PC-9 (cell line): ENCODE results near the gene ADAMTSL1. TPM values are rescaled to one million over a fixed set of nuclear protein-coding genes. Genes with fewer than 3 reads are reported as not detected.

ENCODE experiments used
- BruUV-seq: library from RNA; stranded (reverse); fragments of 400-500 nt; replicated peaks from 2 replicates; lab custom pipeline; 2021; lab: Mats Ljungman, UMichigan
- CTCF ChIA-PET: fragments of 300-600 bp; sonication (Branson Sonifier 250); formaldehyde crosslinking; loops from one replicate; lab custom pipeline; 2022; ENCODE audit warnings: antibody characterized with exemption; lab: Charles Lee
- POLR2A ChIA-PET: fragments of 300-600 bp; sonication (Branson Sonifier 250); formaldehyde crosslinking; loops from one replicate; lab custom pipeline; 2022; ENCODE audit warnings: antibody characterized with exemption; ENCODE audit not compliant: unreplicated experiment; lab: Charles Lee
- DNase-seq, 2 experiments: peaks; one replicate each; pipeline versions ENCODE4 v3.0.0 to v3.0.0-alpha.2; 2015 to 2022; ENCODE audit warnings: mixed read lengths in 1 of 2
- H2AFZ ChIP-seq: fragments of 200-600 bp; sonication (generic); 2 replicates; pipeline ENCODE4 v1.8.1; 2017; ENCODE audit warnings: antibody characterized with exemption
- H3F3A ChIP-seq: fragments of 200-600 bp; sonication (generic); 2 replicates; pipeline ENCODE4 v1.8.1; 2017; ENCODE audit warnings: antibody characterized with exemption, mild to moderate bottlenecking, low read depth; ENCODE audit not compliant: insufficient read depth
- H3K27ac ChIP-seq: fragments of 200-600 bp; sonication (generic); 2 replicates; pipeline ENCODE4 v1.6.1; 2016; ENCODE audit warnings: mixed run types
- H3K27me3 ChIP-seq: fragments of 200-600 bp; sonication (generic); 2 replicates; pipeline ENCODE4 v1.6.1; 2016; ENCODE audit warnings: low read depth, mixed run types; ENCODE audit not compliant: insufficient read depth
- H3K36me3 ChIP-seq: fragments of 200-600 bp; sonication (generic); 2 replicates; pipeline ENCODE4 v1.6.1; 2016; ENCODE audit warnings: low read depth, mixed run types
- H3K4me1 ChIP-seq: fragments of 200-600 bp; sonication (generic); replicated peaks from 2 replicates; pipeline ENCODE4 v1.6.1; 2016; ENCODE audit warnings: mixed run types; ENCODE audit not compliant: insufficient read depth
- H3K4me2 ChIP-seq: fragments of 200-600 bp; sonication (generic); 2 replicates; pipeline ENCODE4 v1.6.1; 2017; ENCODE audit warnings: mixed run types
- H3K4me3 ChIP-seq: fragments of 200-600 bp; sonication (generic); 2 replicates; pipeline ENCODE4 v1.6.1; 2016; ENCODE audit warnings: mixed run types
- H3K79me2 ChIP-seq: fragments of 200-600 bp; sonication (generic); 2 replicates; pipeline ENCODE4 v1.6.1; 2017; ENCODE audit warnings: low read depth, mixed run types
- H3K9me2 ChIP-seq: fragments of 200-600 bp; sonication (generic); 2 replicates; pipeline ENCODE4 v1.8.1; 2017; ENCODE audit warnings: mild to moderate bottlenecking; ENCODE audit not compliant: insufficient read depth
- H3K9me3 ChIP-seq: fragments of 200-600 bp; sonication (generic); 2 replicates; pipeline ENCODE4 v1.8.1; 2016; ENCODE audit warnings: low read depth; ENCODE audit not compliant: insufficient read depth
- H4K20me1 ChIP-seq: fragments of 200-600 bp; sonication (generic); 2 replicates; pipeline ENCODE4 v1.8.1; 2017; ENCODE audit not compliant: insufficient read depth
- EZH2 ChIP-seq: fragments of 200-600 bp; sonication (generic); IDR thresholded peaks from 2 replicates; pipeline ENCODE4 v1.8.0; 2017; ENCODE audit warnings: antibody characterized with exemption, low read depth
- intact Hi-C: fragments of 100-400 bp; cut with micrococcal nuclease; formaldehyde crosslinking; loops from one replicate; pipeline ENCODE4 v1.10.0; 2022; ENCODE audit not compliant: unreplicated experiment
- total RNA-seq: library from RNA; stranded (reverse); gene quantifications from 2 replicates; pipeline ENCODE4 v1.2.3, GENCODE V29; 2021
- TF ChIP-seq, protein P1 (sequence below): fragments of 200-600 bp; sonication (generic); conservative IDR thresholded peaks from 2 replicates; pipeline ENCODE4 v1.6.1; 2017; ENCODE audit warnings: mixed run types, antibody characterized with exemption, mild to moderate bottlenecking, moderate library complexity

Gene ADAMTSL1
- total RNA-seq, 1 experiment from 2014 or later, result not detected

GRCh38 chr9:18788256-18788655 lies 314.3 kb downstream of the ADAMTSL1 start:
- H3F3A ChIP-seq, result no peaks in the 10 kb centered on the region
- H3K27ac ChIP-seq, result no peak overlapping the region
- CTCF ChIA-PET, result no interaction called here
- TF ChIP-seq EZH2, result no peak
- TF ChIP-seq, protein P1, sequence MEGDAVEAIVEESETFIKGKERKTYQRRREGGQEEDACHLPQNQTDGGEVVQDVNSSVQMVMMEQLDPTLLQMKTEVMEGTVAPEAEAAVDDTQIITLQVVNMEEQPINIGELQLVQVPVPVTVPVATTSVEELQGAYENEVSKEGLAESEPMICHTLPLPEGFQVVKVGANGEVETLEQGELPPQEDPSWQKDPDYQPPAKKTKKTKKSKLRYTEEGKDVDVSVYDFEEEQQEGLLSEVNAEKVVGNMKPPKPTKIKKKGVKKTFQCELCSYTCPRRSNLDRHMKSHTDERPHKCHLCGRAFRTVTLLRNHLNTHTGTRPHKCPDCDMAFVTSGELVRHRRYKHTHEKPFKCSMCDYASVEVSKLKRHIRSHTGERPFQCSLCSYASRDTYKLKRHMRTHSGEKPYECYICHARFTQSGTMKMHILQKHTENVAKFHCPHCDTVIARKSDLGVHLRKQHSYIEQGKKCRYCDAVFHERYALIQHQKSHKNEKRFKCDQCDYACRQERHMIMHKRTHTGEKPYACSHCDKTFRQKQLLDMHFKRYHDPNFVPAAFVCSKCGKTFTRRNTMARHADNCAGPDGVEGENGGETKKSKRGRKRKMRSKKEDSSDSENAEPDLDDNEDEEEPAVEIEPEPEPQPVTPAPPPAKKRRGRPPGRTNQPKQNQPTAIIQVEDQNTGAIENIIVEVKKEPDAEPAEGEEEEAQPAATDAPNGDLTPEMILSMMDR, result no peak
- H3K4me2 ChIP-seq, result no peak overlapping the region
- no peak for DNase-seq
- H3K4me1 ChIP-seq, result no peaks in the 10 kb centered on the region
- no peak overlapping the region for H3K4me3 ChIP-seq
- H2AFZ ChIP-seq, result no peak overlapping the region
- H3K9me2 ChIP-seq, result no peaks in the 10 kb centered on the region
- intact Hi-C loops, result no loop called here
- H3K79me2 ChIP-seq, result no peaks in the 10 kb centered on the region
- no peaks in the 10 kb centered on the region for H3K27me3 ChIP-seq
- POLR2A ChIA-PET, result no interaction called here
- no TSS peak for BruUV-seq
- H3K9me3 ChIP-seq, result no peaks in the 10 kb centered on the region
- H3K36me3 ChIP-seq, result no peaks in the 10 kb centered on the region
- H4K20me1 ChIP-seq, result no peaks in the 10 kb centered on the region

GRCh38 chr9:18791074-18791473 lies 317.1 kb downstream of the ADAMTSL1 start:
- Histone ChIP-seq H3K79me2 (no peaks in the 10 kb centered on the region), H3K4me3 (no peak overlapping the region), H3K4me1 (no peaks in the 10 kb centered on the region), H3K27ac (no peak overlapping the region), H2AFZ (no peak overlapping the region), H3F3A (no peaks in the 10 kb centered on the region), H3K9me2 (no peaks in the 10 kb centered on the region), H3K9me3 (no peaks in the 10 kb centered on the region), H3K4me2 (no peak overlapping the region), H3K27me3 (0 out of 2 replicates have a peak, but pooled peaks cover 6% of the 10 kb centered on the region), H4K20me1 (no peaks in the 10 kb centered on the region), H3K36me3 (no peaks in the 10 kb centered on the region)
- ChIA-PET CTCF (no interaction called here), POLR2A (no interaction called here)
- peak in 1 of 2 experiments; percentile 6 for DNase-seq
- intact Hi-C loops, result no loop called here
- no TSS peak for BruUV-seq
- TF ChIP-seq, protein P1, result peak; percentile 65
- no peak for TF ChIP-seq EZH2

DNA sequence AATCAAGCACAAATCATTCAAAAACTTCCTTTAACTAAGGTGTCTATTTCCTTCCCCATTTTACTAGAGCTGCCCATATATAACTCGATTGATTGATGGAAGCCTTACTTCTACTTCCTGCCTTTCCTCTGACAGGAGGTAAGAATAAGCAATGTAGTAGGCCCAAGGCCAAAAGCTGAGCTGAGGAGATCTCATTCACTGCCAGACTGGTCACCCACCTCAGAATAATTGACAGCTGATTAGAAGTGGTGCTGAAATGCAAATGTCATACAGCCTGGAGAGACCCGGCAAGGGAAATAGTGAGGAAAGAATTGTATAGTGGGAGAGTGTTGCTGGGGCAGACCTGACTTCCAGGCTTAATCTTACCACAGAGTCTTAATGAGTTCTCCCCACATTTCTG lies 319.2 kb downstream of the ADAMTSL1 start:
- no peaks in the 10 kb centered on the region for H4K20me1 ChIP-seq
- ChIA-PET POLR2A (no interaction called here), CTCF (no interaction called here)
- H3K9me2 ChIP-seq, result no peaks in the 10 kb centered on the region
- H2AFZ ChIP-seq, result no peak overlapping the region
- BruUV-seq, result no TSS peak
- intact Hi-C loops, result no loop called here
- no peak for DNase-seq
- H3K36me3 ChIP-seq, result no peaks in the 10 kb centered on the region
- H3K27me3 ChIP-seq, result 0 out of 2 replicates have a peak, but pooled peaks cover 6% of the 10 kb centered on the region
- H3K4me1 ChIP-seq, result no peaks in the 10 kb centered on the region
- H3K27ac ChIP-seq, result no peak overlapping the region
- TF ChIP-seq, protein P1, result no peak
- TF ChIP-seq EZH2, result no peak
- no peaks in the 10 kb centered on the region for H3K79me2 ChIP-seq
- no peak overlapping the region for H3K4me3 ChIP-seq
- no peaks in the 10 kb centered on the region for H3F3A ChIP-seq
- no peaks in the 10 kb centered on the region for H3K9me3 ChIP-seq
- no peak overlapping the region for H3K4me2 ChIP-seq
